ENCODE results near the gene SCFD2.

The SCFD2 gene

DNA sequence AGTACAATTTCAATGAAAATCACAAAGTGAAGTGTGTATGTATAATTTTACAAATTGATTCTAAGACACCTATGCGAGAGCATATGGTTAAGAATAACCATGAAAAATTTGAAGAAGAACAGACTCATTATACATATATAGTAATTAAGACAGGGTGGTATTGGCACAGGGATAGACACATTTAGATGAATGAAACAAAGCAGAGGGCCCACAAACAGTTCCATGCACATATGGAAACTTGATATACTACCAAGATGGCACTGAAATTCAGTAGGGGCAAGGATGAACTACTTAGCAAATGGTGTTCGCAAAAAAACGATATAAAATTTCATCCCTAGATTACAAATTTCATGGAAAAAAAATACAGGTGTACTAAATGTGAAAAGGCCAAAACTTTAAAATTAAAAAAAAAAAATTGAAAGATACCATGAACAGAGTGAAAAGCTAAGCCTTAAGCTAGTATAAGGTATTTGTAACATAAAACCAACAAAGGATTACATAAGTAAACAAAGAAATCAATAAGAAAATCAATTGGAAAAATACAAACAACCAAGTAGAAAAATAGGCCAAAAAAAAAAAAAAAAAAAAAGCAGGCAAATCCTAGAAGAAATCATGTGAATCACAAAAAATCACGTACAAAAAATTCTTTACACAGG, 418.3 kb downstream of the SCFD2 start:
- DNase-seq: no peak

DNA sequence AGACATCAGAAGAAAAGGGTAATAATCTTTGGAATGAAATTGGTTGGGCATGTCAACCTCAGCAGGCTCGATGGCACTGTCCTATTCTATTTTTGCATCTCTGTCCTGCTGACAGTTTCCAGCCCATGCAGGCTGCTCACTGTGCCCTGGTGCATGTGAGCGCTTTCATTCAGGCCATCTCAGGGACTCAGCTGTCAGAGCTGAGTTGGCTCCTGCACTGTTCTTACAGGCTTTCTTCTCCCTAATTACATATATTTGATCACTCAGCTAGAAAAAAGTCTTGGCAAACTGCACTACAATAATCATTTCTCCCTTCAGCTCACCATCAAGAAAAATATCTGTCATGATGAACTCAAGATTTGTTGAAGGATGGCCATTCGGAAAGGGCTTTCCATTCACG, 419.0 kb downstream of the SCFD2 start:
- DNase-seq: no peak

DNA sequence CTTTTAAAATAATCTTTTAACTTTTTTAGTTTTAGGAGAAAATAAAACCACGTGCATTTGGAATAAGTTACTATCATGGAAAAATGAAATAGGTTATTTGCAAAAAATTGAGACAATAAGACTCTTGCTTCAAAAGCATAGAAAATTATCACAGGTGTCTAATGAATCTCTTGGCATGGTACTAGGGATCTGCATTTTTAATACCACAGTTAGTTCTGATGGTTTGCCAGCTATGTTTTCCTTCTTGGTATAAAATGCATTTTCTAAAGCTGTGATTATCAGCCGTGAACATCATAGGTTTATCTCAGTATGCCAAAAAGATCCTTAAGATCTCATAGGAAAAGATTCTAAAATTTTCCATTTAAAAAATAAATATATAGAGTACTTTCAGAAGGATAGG, 419.9 kb downstream of the SCFD2 start:
- DNase-seq: no peak

DNA sequence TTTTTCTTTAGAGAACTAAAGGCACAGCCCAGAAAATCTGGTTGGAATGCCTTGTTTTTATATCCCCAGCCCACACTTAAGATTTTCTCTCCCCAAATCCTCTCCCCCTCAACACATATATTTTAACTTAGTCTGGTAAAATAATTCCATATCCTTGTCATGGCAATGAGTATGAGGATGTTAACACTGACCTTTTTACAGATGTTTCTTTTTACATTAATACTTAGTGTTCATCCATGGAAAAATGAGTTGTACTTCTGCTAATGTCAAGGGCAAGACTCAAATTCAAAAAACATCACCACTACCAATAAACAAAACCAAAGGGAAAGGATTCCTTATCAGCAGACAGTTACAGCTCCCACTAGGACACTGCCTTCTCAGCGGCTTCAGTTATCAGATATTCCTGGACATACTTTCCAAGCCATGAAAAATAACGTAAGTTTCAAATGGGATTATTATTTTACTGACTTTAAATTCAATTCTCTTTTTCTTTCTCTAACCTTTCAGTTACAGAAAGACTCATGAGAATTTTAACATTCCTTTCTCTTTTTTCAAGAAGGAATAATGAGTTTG, 420.4 kb downstream of the SCFD2 start:
- no peak for DNase-seq

DNA sequence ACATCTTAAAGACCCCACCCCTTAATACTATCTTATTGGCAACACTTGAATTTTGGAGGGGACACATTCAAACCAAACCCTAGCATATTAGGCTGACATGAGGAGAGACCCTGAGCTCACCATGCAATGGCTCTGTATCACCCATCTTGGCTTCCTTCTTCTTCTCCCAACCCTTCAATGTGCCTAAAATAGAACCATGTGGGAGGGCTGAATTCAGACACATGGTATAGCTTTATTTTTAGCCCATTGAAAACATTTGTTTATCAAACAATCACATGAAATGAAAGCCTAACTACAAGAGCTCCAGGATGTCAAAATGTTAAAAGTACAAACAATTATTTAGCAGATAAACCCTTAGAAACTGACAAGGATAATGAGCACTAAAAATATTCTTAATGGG, 422.2 kb downstream of the SCFD2 start:
- no peak for DNase-seq

DNA sequence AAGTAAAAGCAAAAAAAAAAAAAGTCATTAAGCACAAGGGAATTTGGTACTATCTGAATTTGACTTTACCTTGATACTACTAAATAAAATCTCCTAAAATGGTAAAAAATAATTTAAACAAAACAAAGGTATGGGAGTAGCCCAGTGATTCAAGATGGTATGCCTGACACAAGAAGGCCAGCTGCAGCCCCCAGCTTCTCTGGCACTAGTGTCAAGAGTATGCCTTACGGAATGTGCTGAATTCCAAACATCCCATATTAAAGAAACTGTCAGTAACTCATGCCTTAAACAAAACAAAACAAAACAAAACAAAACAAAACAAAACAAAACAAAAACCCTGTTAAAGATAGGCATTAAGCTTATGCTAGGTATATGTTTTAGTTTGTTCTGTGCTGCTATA, 422.9 kb downstream of the SCFD2 start:
- no peak for DNase-seq

DNA sequence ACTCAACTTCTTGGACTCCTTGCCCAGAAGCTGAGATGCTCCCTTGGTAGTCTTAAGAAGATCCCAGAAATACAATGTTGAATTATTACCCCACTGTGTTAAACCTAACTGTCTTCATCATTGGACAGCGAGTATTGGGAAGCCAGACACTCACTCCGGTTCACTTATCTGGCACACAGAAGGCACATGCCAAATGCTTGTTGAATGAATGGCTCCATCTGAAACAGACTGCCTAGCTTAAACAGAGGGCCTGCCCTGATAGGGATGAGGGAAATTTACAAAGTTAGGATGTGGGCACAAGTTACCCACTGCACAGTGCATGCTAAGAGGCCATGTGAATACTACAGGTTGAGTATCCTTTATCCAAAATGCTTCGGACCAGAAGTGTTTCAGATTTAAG, 424.4 kb downstream of the SCFD2 start:
- no peak for DNase-seq

DNA sequence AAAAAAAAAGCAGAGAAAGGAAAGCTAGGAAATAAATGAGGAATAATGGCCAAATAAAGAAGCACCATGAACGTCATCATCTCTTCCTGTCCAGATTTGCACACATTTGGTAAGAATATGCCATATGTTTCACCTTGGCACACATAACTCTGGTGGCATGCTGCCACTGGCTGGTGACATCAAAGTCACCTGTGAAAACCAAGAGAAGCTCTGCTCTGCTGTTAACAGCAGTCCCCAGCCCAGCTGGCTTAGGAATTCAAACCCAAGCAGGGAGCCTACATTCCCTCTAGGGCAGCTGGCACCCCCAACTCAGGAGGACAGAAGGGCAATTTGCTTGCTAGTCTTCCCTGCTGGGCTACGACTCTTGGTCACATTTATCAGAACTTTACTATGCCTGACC, 426.1 kb downstream of the SCFD2 start:
- no peak for DNase-seq

DNA sequence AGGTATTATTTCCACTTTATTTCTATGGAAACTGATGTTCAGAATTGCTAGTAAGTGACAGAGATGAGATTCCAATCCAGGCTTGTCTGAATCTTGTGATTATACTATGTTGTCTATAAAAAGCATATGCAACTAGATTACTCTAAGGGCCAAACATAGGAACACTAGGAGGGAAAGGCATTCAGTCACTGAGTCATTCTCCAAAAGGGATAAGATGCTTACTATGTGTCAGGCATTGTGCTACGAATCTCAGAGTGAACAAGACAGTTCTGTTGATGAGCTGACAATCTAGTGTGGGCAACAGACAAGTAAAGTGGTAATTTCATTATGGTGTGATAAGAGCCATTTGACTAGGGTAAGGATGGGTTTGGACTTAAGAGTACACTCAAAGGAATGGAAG, 426.5 kb downstream of the SCFD2 start:
- DNase-seq: no peak

DNA sequence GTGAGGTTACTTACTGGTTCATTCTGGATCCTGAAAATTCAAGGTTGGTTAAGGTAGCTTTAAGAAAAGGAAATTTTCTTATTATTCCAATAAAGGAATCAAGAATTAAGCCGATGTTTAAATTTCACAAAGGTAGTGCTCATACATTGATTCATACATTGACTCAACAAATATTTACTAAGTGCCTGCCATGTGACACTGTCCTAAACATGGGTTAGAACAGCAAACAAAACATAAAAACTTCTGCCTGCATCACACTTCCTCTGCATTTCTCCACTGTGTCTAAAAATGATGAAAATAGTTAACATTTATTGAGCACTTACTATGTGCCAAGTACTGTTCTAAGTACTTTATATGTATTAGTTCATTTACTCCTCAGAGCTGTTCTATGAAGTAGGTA, 428.0 kb downstream of the SCFD2 start:
- no peak for DNase-seq

DNA sequence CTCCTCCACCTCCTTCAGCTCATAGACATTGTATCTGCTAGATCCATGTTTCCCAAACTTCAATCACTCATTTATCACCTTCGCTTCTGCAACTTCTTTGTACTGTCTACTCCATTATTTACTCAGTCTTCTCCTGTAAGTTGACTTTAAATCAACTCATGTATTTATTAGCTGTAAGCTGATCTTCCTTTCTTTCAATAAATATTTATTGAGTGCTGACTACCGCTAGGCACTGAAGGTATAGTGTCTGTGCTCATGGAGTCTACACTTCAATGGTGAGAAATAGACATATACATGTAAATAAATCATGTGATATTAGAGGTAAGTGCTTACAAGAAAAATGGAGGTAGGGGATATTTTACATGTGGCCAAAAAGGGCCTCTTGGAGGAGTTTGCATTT, 429.1 kb downstream of the SCFD2 start:
- no peak for DNase-seq

DNA sequence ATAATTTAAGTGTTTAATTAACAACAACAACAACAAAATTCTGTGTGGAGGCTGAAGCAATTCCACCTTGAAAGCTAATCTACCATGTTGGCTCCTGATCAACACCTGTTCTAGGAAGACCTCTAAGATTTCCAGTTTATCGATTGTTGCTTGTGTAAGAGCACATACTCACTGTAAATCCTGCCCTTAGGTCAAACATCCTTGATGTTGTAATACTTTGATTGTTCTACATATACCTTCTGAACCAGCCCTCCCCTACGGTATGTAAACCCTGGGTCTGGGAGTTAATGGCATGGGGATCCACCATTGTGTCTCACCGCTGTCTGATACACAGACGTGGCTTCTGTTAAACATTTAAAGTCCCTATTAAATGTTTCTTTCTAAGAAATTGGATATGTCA, 430.5 kb downstream of the SCFD2 start:
- no peak for DNase-seq

DNA sequence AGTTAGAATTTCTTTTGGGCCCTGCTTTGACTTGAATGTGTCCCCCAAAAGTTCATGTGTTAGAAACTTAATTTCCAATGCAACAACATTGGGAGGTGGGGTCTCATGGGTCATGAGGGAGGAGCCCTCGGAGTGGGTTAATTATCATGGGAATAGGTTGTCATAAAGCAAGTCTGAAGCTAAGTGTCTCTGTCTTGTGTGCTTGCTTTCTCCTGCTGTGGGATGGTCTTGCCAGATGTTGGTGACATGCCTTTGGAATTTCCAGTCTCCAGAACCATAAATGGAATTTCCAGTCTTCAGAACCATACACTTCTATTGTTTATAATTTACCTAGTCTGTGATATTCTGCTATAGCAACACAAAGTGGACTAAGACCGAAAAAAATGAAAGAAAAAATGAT, 432.1 kb downstream of the SCFD2 start:
- DNase-seq: no peak

DNA sequence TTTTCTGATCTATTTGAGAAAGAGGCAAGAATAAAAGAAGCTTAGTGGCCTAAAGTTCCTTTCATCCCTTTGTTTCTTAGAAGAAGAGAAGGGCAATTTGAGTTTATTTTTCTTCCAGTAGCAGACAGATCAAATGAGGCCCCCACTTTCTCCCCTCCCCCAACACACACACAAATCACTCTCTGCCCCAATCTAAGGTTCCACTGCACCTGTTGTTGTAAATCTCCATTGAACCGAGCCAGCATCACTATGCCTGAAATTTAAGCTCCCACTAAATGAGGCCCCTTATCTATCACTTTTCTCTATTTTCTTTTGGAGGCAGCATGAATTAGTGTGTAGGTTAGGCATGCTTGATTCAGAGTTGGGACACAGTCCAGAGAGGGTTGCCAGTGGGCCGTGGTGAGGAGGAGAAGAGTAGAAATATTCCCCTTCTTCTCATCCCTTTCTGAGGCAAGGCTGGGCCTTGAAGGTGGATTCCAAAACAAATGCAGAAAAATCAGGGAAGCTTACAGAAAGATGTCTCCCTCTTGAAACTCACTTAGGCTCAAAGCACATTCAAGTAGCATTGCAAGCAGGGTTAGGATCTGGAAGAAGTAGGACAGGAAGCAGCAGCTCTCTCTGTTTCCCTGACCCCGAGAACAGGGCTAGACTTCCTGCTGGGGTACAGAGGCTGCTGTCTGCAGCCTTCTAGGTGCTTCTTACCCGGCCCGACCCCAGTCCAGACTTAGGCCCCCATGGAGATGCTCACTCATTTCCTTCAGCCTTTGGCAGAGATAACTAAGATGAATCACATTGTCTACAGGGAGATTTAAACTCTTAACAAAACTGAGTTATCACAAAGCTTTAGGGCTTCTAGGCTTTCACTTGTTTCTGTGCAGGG, 433.0 kb downstream of the SCFD2 start:
- no peak for DNase-seq

DNA sequence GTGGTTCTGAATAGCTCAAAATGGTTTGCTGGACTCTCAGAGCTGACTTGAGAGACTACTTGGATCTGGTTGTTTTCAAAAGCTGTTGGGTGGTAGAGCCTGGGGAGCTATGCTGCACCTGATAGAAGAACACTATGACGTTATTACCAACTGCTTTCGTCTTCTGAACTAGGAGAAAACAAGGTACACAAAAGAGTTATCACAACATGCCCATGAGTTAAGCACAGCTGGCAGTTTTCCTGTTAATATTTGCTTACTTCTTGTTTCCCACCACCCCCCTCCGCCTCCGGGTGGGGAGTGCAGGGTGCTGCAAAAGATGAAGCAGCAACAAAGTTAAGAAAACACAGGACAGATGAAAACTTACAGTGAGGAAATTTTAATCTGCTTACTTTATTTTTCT, 434.6 kb downstream of the SCFD2 start:
- no peak for DNase-seq

DNA sequence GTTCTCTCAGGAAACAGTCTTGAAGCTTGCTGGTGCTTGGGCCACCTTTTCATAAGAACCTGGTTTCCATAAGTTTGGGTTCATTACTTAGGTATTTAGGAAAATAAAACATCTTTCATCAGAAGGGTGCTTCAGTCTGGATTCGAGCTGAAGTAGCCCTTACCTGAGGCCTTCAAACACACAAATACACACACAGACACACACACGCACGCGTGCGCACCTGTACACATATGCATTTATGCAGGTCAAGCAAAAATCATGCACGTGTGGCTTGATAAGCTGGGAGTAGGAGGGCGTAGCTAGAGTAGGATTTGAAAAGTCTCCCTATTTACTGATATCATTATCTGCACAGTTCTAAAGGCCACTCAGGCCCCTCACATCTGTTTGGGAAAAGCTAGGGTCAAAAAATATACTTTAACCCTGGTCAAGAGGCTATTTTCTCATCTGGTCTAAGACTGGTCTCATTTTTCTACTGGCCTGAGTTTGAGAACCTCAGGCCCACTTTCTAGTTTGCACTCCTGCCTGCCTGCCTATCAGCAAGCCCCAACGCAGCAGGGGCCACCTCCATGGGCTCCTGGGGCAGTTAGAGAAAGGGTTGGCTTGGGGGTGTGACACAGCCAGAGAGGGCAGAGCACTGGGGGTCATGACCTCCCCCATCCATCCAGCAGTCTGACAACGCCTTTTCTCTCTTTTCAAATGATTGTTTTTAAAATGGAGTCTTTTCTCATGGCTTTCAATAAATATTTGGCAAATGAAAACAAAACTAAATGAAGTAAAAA, 439.5 kb downstream of the SCFD2 start:
- no peak for DNase-seq

DNA sequence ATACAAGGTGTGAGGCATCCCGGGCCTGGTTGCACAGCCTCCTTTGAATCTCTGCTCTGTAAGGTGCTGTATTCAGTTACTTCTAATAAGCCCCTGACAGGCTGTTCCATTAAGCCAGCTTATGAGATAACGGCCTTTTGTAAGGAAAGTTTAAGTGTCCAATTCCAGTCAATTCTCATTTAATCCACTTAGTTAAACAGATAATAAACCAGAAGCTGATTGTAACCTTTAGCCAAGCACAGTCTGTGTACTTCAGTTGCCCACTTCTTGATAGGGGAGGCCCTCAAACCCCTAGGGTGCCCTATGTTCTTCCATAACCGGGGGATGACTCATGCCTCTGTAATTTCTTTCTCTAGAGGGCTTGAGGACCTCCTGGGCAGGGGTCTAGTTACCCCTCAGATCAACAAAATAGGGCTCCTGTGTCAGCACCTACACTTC, 440.3 kb downstream of the SCFD2 start:
- DNase-seq: no peak

DNA sequence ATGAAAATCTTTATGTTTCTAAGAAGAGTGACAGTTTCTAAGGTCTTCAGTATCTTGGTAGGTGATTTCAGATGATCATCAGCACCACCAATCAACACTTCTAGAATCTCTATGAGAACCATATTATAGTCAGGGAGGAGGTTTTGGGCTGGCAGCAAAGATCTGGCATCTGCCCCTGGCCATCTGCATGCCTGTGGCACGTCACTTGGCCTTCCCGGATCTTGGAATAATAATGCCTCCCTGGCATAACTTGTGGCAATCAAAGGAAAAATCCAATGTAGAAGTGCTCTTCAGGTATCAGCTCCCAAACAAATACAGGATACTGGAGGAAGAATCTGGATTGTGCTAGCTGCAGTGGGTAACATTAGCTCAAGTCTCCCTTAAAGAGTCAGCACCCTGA, 446.4 kb downstream of the SCFD2 start:
- DNase-seq: no peak

DNA sequence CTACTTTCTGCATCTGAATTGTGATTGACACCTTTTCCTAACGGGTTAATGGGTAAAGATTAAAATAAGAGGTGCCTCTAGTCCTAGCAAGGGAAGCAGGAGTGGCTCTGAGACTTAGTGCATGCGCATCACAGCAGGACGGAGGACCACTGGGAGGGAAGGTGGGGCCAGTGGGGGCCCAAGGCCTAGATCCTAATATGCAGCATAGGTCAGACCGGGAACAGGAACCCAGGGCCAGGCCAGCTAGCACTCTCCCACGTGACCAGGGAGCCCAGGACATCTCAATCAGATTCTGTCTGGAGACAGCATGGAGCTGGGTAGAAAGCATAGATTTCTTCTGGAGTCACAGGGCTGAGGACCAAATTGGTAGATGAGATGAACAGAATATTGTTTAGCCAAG, 448.0 kb downstream of the SCFD2 start:
- no peak for DNase-seq

DNA sequence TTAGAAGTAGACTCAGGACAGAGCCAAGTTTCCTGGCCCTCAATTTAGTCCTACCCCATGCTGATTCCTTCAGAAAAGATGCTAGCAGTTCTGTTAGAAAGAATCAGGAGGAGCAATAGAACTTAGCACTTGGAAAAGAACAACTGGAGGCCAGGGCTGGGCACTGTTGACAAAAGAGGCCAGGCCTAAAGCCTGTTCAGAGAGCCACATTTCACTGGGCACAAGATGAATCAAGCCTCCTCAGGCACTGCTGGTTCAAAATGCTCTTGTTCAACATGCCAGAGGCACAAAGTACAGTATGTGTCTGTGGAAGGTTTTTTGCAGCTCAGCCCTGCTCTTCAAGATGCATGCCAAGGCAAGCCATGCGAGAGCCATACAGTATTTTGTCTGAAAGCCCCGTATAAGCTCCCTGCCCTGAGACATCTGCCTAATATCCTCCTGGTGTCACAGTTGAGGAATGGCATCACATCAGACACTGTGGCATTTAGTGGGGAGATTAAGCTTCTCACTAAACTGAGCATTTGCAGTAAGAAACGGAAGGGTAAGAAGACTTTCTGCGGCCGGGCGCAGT, 450.0 kb downstream of the SCFD2 start:
- no peak for DNase-seq

DNA sequence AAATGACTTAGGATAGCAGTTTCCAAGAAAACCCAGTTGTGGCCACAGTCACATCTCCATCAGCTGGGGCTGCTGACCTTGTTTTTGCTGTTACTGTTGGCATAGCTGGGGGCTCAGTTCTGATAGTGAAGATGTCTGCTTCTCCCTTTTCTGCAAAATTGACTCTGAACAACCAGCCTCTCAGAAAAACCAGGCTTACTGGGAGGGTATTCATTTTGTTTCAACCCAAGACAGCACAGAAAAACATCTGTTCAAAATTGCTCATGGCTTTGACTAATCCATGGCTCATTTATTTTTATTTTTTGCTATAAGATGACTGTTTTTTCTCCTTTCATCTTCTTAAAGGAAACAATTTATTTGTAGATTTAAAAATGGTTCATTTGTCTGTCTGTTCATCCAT, 450.7 kb downstream of the SCFD2 start:
- no peak for DNase-seq

DNA sequence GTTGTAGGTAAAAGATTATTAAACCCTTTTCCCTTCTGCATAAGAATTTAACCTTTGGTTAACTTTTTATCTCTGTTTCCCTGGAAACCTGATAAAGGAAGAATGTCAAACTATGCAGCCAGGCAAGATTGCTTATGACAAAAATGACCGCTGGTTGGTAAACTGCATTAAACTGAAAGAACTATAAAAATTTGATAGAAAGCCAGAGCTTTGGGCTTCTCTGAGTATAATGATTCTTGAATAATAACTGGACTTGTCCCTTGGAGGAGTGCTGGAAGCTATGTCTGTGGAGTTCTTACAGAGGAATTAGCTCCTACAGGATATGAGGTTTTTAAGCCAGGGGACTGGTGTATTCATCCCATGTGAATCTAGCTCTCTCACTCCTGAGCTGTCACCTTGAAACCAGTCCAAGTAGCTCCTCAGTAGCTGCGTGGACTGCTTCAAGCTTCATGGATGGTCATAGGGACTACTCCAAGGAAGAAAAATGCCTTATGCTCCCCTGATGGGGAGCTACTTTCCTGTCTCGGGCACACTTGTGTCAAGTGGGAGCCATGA, 451.7 kb downstream of the SCFD2 start:
- DNase-seq: no peak

DNA sequence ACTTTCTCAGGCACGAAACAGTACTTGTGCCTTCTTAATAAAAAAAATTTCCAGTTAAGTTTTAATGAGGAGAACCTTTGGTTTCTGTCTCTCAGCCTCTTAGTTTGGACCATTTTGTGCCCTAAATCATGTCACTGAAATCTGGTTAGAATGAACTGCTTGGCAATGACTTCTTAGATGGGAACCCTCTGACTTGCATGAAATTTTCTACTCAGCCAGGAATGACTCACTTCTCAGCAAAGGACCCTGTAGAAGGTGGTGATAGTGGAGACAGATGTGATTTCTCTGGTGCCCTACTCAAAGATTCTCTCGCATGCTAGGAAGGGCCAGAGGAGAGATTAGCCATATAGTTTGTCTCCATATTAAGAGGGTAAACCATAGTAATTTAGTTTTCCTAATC, 453.3 kb downstream of the SCFD2 start:
- no peak for DNase-seq
